Subcutaneous adipose tissue (tissue), 4 donors: ENCODE data around the gene TNXB. TPM values are rescaled to one million over a fixed set of nuclear protein-coding genes. Genes with fewer than 3 reads are reported as not detected.

Source experiments
- CTCF ChIP-seq: fragments of 450-650 bp; IDR thresholded peaks from one replicate; pipeline ENCODE4 v1.5.1; 2016; ENCODE audit warnings: low read depth, mild to moderate bottlenecking, control low read depth, antibody characterized with exemption, moderate library complexity
- total RNA-seq, 4 donors: library from RNA; depleted of rRNA; stranded (reverse); fragments of >200 nt; gene quantifications; one replicate each; pipeline ENCODE4 v1.1.0, GENCODE V29; 2016

TNXB gene
- total RNA-seq, 4 donors from 2014 or later: 93.9 to 261 (median 142) TPM

- no peak for TF ChIP-seq CTCF
Observed at GRCh38 chr6:32076321-32076809, 32.8 kb downstream of the TNXB start.

GRCh38 chr6:32075781-32076180 is 33.4 kb downstream of the TNXB start:
- no peak for TF ChIP-seq CTCF

- TF ChIP-seq CTCF: no peak
Observed at GRCh38 chr6:32074996-32075532, 34.1 kb downstream of the TNXB start.

GRCh38 chr6:32073613-32074012 is 35.5 kb downstream of the TNXB start:
- no peak for TF ChIP-seq CTCF

GRCh38 chr6:32073101-32073500 is 36.0 kb downstream of the TNXB start:
- no peak for TF ChIP-seq CTCF

GRCh38 chr6:32070814-32071543 is 38.2 kb downstream of the TNXB start:
- no peak for TF ChIP-seq CTCF

- TF ChIP-seq CTCF: no peak
Observed at GRCh38 chr6:32069878-32070515, 39.1 kb downstream of the TNXB start.
